Endothelial cell of umbilical vein (primary cell): ENCODE results near the gene TUBA4A. TPM values are rescaled to one million over a fixed set of nuclear protein-coding genes. Genes with fewer than 3 reads are reported as not detected.

Experiments
- BruUV-seq: library from RNA; stranded (reverse); fragments of 400-500 nt; replicated peaks from 2 replicates; lab custom pipeline; 2021; lab: Mats Ljungman, UMichigan
- CTCF ChIA-PET: fragments of 300-600, 350-600 bp; sonication (Branson Sonifier 250); formaldehyde crosslinking; loops from one replicate; lab custom pipeline; 2021; ENCODE audit warnings: antibody characterized with exemption, inconsistent platforms; lab: Charles Lee
- POLR2A ChIA-PET: fragments of 300-600, 350-600 bp; sonication (Branson Sonifier 250); formaldehyde crosslinking; loops from one replicate; lab custom pipeline; 2021; ENCODE audit warnings: antibody characterized with exemption, inconsistent platforms; lab: Charles Lee
- DNase-seq: peaks from one replicate; pipeline ENCODE4 v3.0.0-alpha.2; 2011; ENCODE audit warnings: low read depth, low spot score
- FAIRE-seq: peaks from 2 replicates; lab custom pipeline; 2011; peaks lifted over from hg19 to GRCh38; lab: Jason Lieb, UNC
- H2AFZ ChIP-seq: 2 replicates; pipeline ENCODE4 v1.6.0; 2012; ENCODE audit warnings: low read depth, low read length, control low read depth, inconsistent platforms
- H3K27ac ChIP-seq: 2 replicates; pipeline ENCODE4 v1.5.1; 2011; ENCODE audit warnings: low read depth, mild to moderate bottlenecking, control low read depth, low read length, moderate library complexity; ENCODE audit not compliant: insufficient read depth
- H3K27me3 ChIP-seq, 2 experiments: 2 replicates each; pipeline versions ENCODE4 v1.6.0 to v1.6.1; 2011; ENCODE audit warnings: low read length in 2 of 2, mixed read lengths in 1 of 2; ENCODE audit not compliant: control insufficient read depth in 2 of 2, insufficient read depth in 2 of 2
- H3K36me3 ChIP-seq, 2 experiments: 2 replicates in 1 of 2; 3 replicates in 1 of 2; pipeline ENCODE4 v1.5.1; 2011; ENCODE audit warnings: low read length in 2 of 2, mild to moderate bottlenecking in 1 of 2, moderate library complexity in 1 of 2; ENCODE audit not compliant: control insufficient read depth in 2 of 2, insufficient read depth in 2 of 2; ENCODE audit errors: extremely low read depth in 1 of 2
- H3K4me1 ChIP-seq: 3 replicates; pipeline ENCODE4 v1.5.1; 2011; ENCODE audit warnings: mild to moderate bottlenecking, low read length; ENCODE audit not compliant: control insufficient read depth, insufficient read depth; ENCODE audit errors: extremely low read depth
- H3K4me2 ChIP-seq: 2 replicates; pipeline ENCODE4 v1.6.1; 2011; ENCODE audit warnings: low read length, control low read depth, mixed read lengths; ENCODE audit not compliant: insufficient read depth
- H3K4me3 ChIP-seq, 3 experiments: fragments of 200-600 bp in 1 of 3; sonication (generic), shearing (Covaris generic) in 1 of 3; replicated peaks in 1 of 3; 2 replicates each; pipeline ENCODE4 v1.5.1; 2011 to 2016; ENCODE audit warnings: control low read depth in 3 of 3, low read length in 3 of 3, mild to moderate bottlenecking in 2 of 3, inconsistent platforms in 1 of 3, low read depth in 1 of 3, moderate library complexity in 1 of 3; ENCODE audit not compliant: insufficient read depth in 1 of 3
- H3K79me2 ChIP-seq: 2 replicates; pipeline ENCODE4 v1.6.0; 2012; ENCODE audit warnings: low read length, inconsistent platforms; ENCODE audit not compliant: control insufficient read depth, insufficient read depth
- H3K9ac ChIP-seq: replicated peaks from 2 replicates; pipeline ENCODE3; 2011; ENCODE audit warnings: low read length, control low read depth; ENCODE audit not compliant: insufficient read depth; ENCODE audit errors: extremely low read depth
- H3K9me1 ChIP-seq: replicated peaks from 3 replicates; pipeline ENCODE4 v1.6.0; 2011; ENCODE audit warnings: mild to moderate bottlenecking, low read length; ENCODE audit not compliant: control insufficient read depth, insufficient read depth; ENCODE audit errors: extremely low read depth
- H3K9me3 ChIP-seq: replicated peaks from 2 replicates; pipeline ENCODE4 v1.5.1; 2012; ENCODE audit warnings: low read length, inconsistent platforms; ENCODE audit not compliant: control insufficient read depth, insufficient read depth
- H4K20me1 ChIP-seq: replicated peaks from 2 replicates; pipeline ENCODE3; 2011; ENCODE audit warnings: mild to moderate bottlenecking, low read length; ENCODE audit not compliant: control insufficient read depth, insufficient read depth; ENCODE audit errors: extremely low read depth
- EZH2 ChIP-seq: IDR thresholded peaks from 2 replicates; pipeline ENCODE4 v1.6.1; 2012; ENCODE audit warnings: borderline replicate concordance, low read depth, mild to moderate bottlenecking, moderate library complexity, low read length, inconsistent platforms; ENCODE audit not compliant: severe bottlenecking
- FOS ChIP-seq: IDR thresholded peaks from 2 replicates; pipeline ENCODE4 v1.6.1; 2011; ENCODE audit warnings: mild to moderate bottlenecking, low read length, moderate library complexity, borderline replicate concordance; ENCODE audit not compliant: insufficient read depth
- GATA2 ChIP-seq: IDR thresholded peaks from 2 replicates; pipeline ENCODE4 v1.7.0; 2011; ENCODE audit warnings: low read depth, mild to moderate bottlenecking, moderate library complexity, mixed read lengths, low read length; ENCODE audit not compliant: insufficient read length, insufficient read depth
- JUN ChIP-seq: IDR thresholded peaks from 2 replicates; pipeline ENCODE4 v1.6.1; 2011; ENCODE audit warnings: borderline replicate concordance, low read depth; ENCODE audit not compliant: insufficient read length, insufficient read depth
- MYC ChIP-seq: IDR thresholded peaks from one replicate; pipeline ENCODE4 v1.6.1; 2011; ENCODE audit warnings: mild to moderate bottlenecking, low read depth, low read length
- POLR2A ChIP-seq: IDR thresholded peaks from 2 replicates; pipeline ENCODE4 v1.6.1; 2012; ENCODE audit warnings: low read depth, mild to moderate bottlenecking, control low read depth, low read length
- POLR2AphosphoS5 ChIP-seq: IDR thresholded peaks from 2 replicates; pipeline ENCODE4 v1.6.1; 2012; ENCODE audit warnings: low read depth, mild to moderate bottlenecking, control low read depth, low read length, moderate library complexity; ENCODE audit not compliant: insufficient read depth
- dilution Hi-C: fragments of 300-500 bp; cut with MboI; formaldehyde crosslinking; loops from one replicate; pipeline ENCODE4 v1.15.0; 2019; ENCODE audit warnings: low sequenced_read_pairs; ENCODE audit not compliant: extremely low pct_ligation_motif_present
- intact Hi-C: fragments of 100-400 bp; cut with micrococcal nuclease; formaldehyde crosslinking; loops from one replicate; pipeline ENCODE4 v1.10.0; 2022
- polyA plus RNA-seq, 4 experiments: library from polyadenylated mRNA; depleted of rRNA in 3 of 4; stranded (reverse) in 3 of 4; unstranded in 1 of 4; fragments of >200 nt; gene quantifications; 2 replicates each; pipeline versions ENCODE4 v1.2.1 to v1.2.3, GENCODE V29; 2011 to 2012; ENCODE audit warnings: missing spikeins in 1 of 4
- total RNA-seq: library from RNA; stranded (reverse); gene quantifications from 2 replicates; pipeline ENCODE4 v1.2.3, GENCODE V29; 2021
- TF ChIP-seq, protein P1 (sequence below), 2 donors: IDR thresholded peaks; 1 replicate in 1 of 2; 2 replicates in 1 of 2; pipeline ENCODE4 v1.5.1; 2011; ENCODE audit warnings: low read length in 2 of 2, mild to moderate bottlenecking in 2 of 2, moderate library complexity in 2 of 2, control low read depth in 1 of 2, inconsistent platforms in 1 of 2, low read depth in 1 of 2; ENCODE audit not compliant: insufficient read depth in 1 of 2; ENCODE audit errors: extremely low read depth in 1 of 2
- TF ChIP-seq, protein P2 (sequence below): IDR thresholded peaks from 2 replicates; pipeline ENCODE4 v1.6.1; 2011; ENCODE audit not compliant: insufficient read depth, insufficient read length

The TUBA4A gene
- total and polyA plus RNA-seq, 2 donors (not counting 3 experiments of a cell fraction or from before 2014, with no cell fraction given) = 16.5 to 24.8 TPM

DNA sequence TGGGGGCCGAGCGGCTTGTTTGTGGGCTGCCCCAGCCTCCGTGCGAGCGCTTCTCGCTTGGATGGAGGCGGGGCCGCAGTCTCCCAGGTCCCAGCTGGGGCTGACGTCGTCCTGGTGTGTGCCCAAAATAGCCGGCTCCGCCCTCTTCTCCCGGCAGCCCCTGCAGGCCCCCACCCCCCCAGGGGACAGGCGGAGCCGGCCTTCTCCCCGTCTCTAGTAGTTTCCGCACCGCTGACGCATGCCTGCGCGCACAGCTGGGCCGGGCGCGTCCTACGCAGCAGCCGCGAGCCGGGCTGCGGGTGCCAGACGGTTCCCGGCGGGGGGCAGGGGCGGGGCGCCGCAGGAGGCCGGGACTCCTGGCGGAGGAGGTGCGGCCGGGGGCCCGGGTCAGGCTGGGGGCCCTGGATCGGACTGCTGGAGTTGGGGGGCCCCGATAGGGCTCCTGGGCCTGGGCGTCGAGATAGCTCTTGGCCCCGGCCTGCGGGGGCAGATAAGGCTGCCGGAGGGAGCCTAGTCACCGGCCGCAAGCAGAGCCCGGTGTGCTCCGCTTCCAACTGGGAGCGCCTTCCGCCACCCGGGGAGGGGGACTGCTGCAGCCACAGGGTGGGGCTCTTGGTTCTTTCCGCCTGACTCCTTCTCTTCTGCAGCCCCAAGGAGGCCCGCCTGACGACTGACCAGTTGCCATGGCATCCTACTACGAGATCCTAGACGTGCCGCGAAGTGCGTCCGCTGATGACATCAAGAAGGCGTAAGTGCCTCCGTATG is 25.6 kb upstream of the TUBA4A start, which contains the start of gene DNAJB2:
Gene DNAJB2, plus strand, starts transcription at position 216 of the 765 bp plus-strand sequence. Its CDS starts 468 bp downstream, at position 684.
- peak within 1 kb of the TSS; percentile 74 for H3K9ac ChIP-seq
- H2AFZ ChIP-seq = peak within 1 kb of the TSS; percentile 79
- H3K27me3 ChIP-seq = no peaks in the 10 kb centered on the region
- intact Hi-C loops (loop anchor here (1.0 to 5.0 kb wide), 9 partner anchors 15 to 119 kb away; partner anchors contain the start of genes ABCB6, DNPEP, GLB1L and NHEJ1), dilution Hi-C loops (no loop called here)
- H3K9me3 ChIP-seq = no peaks in the 10 kb centered on the region
- no peaks in the 10 kb centered on the region for H4K20me1 ChIP-seq
- peaks cover 0 to 12% of the 10 kb centered on the region in 2 experiments for H3K36me3 ChIP-seq
- no peak for TF ChIP-seq EZH2
- TF ChIP-seq FOS = no peak
- TF ChIP-seq, protein P1, sequence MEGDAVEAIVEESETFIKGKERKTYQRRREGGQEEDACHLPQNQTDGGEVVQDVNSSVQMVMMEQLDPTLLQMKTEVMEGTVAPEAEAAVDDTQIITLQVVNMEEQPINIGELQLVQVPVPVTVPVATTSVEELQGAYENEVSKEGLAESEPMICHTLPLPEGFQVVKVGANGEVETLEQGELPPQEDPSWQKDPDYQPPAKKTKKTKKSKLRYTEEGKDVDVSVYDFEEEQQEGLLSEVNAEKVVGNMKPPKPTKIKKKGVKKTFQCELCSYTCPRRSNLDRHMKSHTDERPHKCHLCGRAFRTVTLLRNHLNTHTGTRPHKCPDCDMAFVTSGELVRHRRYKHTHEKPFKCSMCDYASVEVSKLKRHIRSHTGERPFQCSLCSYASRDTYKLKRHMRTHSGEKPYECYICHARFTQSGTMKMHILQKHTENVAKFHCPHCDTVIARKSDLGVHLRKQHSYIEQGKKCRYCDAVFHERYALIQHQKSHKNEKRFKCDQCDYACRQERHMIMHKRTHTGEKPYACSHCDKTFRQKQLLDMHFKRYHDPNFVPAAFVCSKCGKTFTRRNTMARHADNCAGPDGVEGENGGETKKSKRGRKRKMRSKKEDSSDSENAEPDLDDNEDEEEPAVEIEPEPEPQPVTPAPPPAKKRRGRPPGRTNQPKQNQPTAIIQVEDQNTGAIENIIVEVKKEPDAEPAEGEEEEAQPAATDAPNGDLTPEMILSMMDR (IDR thresholded peaks at IDR 0.05; ENCODE audit: extremely low read depth in 1 of 2, insufficient read depth in 1 of 2, low read depth in 1 of 2, low read length in 2 of 2) = peak in 1 of 2 donors; percentile 15
- no peak for TF ChIP-seq MYC
- no peak for TF ChIP-seq GATA2
- peak; percentile 62 for TF ChIP-seq JUN
- peak; percentile 93 for TF ChIP-seq POLR2A
- TF ChIP-seq POLR2AphosphoS5 = peak; percentile 93
- TF ChIP-seq, protein P2, sequence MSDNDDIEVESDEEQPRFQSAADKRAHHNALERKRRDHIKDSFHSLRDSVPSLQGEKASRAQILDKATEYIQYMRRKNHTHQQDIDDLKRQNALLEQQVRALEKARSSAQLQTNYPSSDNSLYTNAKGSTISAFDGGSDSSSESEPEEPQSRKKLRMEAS = no peak
- POLR2A ChIA-PET = interaction anchor here (0.6 to 1.9 kb wide), 5 partner anchors 25 to 109 kb away, joined by 3 to 6 read pairs (median 3); partner anchors contain the start of genes DNPEP, GLB1L and STK16
- H3K4me1 ChIP-seq = peaks cover 17% of the 10 kb centered on the region
- peak within 1 kb of the TSS; percentile 9 to 55 (median 47) for H3K4me3 ChIP-seq
- peak within 1 kb of the TSS; percentile 85 for H3K27ac ChIP-seq
- CTCF ChIA-PET = interaction anchor here (0.6 to 12.6 kb wide), 16 partner anchors 10 to 299 kb away, joined by 3 to 253 read pairs (median 4); partner anchors contain the start of genes ABCB6, ANKZF1, ATG9A and CNPPD1
- FAIRE-seq (no peak), DNase-seq (peak; percentile 99)
- peak within 1 kb of the TSS; percentile 76 for H3K4me2 ChIP-seq
- no peaks in the 10 kb centered on the region for H3K9me1 ChIP-seq
- no peaks in the 10 kb centered on the region for H3K79me2 ChIP-seq
- BruUV-seq = no TSS peak
